HS-5 (cell line): ENCODE measurements around the gene LIF.
A peak's percentile ranks its signal among the peaks of the same experiment; 100 is the strongest.
"Not testable (repeated sequence)": the region's sequence is repeated elsewhere in the genome, so short reads cannot be mapped to it uniquely, and the experiment has no call there.

ENCODE experiments used
- DNase-seq: peaks from one replicate; pipeline ENCODE4 v3.0.0-alpha.2; 2012; ENCODE audit warnings: low read depth

The LIF gene

GRCh38 chr22:30241576-30242371, 4.8 kb downstream of the LIF start:
- DNase-seq = no peak

- no peak for DNase-seq
Observed at GRCh38 chr22:30240541-30241417, 5.8 kb downstream of the LIF start.

GRCh38 chr22:30239488-30240405, 6.8 kb downstream of the LIF start:
- DNase-seq = no peak

GRCh38 chr22:30238661-30239487, 7.7 kb downstream of the LIF start:
- DNase-seq = no peak

- DNase-seq = no peak
Observed at GRCh38 chr22:30238136-30238535, 8.4 kb downstream of the LIF start.

DNA sequence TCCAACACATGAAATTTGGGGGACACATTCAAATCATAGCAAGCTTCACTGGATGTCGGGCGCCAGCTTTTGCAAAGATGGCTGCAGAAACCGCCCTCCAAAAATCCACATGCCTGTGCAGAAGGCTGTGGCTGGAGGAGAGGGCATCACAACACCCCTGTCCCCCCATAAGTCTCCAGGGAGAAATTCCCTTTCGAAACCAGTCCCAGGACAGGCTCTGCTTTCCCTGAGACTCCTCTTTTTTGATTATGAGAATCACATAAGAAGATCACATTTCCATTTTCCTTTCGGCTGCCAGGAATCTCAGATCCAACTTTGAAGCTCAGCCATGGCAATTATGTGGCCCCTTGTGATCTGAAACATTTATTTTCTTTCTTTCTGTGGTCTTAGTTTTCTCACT, 9.7 kb downstream of the LIF start:
- DNase-seq = no peak

- peak; percentile 46 for DNase-seq
Observed at GRCh38 chr22:30235687-30236170, 10.8 kb downstream of the LIF start.

DNA sequence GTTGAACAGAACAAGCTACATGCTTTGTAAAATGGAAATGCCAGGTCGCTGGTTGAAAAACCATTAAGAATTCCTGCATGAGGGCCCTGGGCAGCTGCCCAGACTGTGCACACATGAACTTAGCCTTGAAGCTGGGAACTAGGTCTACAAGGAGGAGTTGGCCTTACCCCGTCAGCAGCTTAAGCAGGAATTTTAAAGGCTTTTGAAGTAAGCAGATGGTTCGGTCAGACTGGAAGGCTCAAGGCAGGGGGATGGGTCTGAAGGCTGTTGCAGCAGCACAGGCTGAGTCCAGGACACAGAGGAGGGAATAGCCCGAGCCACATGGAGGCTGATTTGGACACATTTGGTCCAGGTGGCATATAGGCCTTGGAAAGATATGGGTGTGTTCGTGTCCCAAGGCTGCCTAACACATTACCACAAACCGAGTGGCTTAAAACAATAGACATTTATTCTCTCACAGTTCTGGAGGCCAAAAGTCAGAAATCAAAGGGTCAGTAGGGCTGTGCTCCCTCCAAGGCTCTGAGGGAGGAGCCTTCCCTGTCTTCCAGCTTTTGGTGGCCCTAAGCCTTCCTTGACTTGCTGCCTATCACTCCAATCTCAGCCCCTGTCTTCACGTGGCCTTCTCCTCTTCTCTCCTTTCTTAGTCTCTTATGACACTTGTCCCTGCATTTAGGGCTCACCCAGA, 11.6 kb downstream of the LIF start:
- DNase-seq = no peak

GRCh38 chr22:30234325-30234724, 12.2 kb downstream of the LIF start:
- DNase-seq = not testable (repeated sequence)

- DNase-seq = no peak
Observed at GRCh38 chr22:30233582-30233981, 13.0 kb downstream of the LIF start.

DNA sequence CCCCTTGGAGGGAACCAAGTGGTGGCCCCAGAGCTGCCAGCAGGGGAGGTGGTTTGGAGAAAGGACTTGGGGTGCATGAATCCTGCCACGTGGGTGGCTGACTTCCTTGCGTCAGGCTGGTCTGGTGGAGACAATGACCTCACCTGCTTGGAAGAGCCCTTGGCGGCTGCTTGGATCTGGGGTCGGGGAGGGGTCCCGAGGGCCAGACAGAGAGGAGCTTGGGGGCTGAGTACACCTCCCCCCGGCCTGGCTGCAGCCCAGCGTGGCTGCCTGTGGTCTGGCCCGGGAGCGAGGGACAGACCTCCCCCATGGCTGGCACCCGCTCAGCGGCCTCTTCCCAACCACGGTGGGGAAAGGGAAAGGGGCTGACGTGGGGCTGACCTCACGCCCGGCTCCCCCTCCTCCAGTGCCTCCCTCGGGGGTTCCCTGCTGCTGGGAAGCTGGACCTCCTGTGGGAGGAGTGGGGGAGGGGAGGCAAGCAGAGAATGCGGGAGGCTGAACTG, 13.8 kb downstream of the LIF start:
- no peak for DNase-seq

- DNase-seq = no peak
Observed at GRCh38 chr22:30230787-30231461, 15.6 kb downstream of the LIF start.

- DNase-seq = no peak
Observed at GRCh38 chr22:30230330-30230729, 16.2 kb downstream of the LIF start.

- no peak for DNase-seq
Observed at GRCh38 chr22:30228509-30229359, 17.8 kb downstream of the LIF start.

DNA sequence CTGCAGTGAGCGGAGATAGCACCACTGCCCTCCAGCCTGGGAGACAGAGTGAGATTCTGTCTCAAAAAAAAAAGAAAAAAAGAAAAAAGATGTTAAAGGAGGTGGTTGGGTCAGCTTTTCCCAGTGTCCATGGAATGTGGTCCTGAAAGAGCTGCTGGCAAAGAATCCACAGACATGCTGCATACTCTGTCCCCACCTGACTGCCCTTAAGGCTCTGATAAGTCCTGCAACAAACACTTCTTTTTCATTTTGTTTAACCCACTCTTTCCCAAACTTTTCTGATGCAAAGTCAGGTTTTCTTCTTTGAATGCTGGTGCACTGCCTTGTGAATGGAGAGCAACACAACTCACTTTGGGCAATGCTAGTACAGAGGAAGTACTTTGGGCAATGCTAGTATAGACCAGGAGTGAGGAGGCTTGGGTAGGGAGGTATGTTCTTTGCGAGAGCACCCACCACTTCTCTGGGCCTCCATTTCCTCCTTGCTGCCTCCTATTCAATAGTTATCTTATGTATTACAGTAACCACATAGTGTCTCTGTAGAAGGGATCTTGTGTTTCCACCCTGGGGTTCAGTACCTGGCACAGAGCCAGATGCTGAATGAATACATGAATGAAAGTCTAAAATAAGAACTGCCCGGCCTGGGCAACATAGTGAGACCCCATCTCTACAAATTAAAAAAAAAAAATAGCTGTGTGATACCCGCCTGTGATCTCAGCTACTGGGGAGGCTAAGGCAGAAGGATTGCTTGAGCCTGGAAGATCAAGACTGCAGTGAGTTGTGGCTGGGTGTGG, 18.9 kb downstream of the LIF start:
- DNase-seq = no peak

DNA sequence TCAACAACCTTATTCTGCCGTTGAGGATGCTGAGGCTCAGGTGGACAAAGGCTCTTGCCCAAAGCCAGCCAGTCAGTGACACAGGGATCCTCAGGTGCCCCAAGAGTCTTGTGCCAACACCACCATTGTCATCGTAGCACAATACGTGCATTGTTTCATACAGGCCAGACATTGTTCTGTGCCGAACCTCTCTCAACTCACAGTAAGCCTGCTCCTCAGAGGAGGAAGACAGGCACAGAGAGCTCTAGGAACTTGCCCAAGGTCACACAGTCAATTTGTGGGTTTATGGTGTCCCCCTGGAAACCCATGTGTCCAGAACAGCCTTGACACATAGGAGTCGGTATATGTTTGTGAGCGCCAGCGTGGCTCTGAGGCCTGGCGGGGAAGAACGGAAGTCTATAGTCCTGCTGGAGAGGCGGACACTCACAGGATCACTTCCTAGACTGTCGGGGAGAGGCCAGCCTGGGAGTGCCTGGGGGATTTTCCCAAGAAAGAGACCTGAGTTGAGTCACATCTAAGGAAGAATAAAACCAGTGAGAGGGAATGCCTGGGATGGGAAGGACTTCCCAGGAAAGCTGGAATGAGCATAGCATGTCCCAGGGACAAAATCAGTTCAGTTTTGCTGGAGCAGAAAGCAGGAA, 20.2 kb downstream of the LIF start:
- no peak for DNase-seq

DNA sequence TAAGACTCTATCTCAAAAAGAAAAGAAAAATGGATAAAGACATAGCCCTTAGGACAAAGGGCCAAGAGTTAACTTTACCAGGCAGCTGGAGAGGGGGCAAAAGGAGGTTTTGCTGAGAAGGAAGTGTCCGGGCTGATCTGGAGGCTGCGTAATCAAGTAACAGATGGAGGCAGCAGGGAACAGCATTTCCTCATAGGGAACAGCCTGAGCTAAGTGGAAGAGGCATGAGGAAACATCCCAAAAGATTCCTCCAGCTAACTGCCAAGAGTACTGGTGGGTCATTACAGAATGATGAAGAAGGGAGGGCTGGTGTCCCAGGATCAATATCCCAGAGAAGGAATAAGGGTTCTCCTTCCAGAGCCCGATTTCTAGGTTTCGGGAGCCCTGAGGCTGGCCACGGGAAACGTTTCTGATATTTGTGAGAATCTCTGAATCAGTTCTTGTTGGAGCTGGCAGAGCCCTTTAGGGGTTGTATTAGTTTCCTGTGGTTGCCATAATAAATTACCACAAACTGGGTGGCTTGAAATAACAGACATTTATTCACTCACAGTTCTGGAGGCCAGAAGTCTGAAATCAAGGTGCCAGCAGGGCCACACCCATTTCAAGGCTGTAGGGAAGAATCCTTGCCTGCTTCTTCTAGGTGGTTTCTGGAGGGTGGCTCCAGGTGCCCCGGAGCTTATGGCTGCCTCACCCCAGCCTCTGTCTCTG, 21.2 kb downstream of the LIF start:
- DNase-seq = no peak
